H9 (cell line): ENCODE data around the gene UBLCP1. TPM values are rescaled to one million over a fixed set of nuclear protein-coding genes. Genes with fewer than 3 reads are reported as not detected.

Experiments
- DNase-seq: peaks from one replicate; pipeline ENCODE4 v3.0.0-alpha.2; 2017
- H2AFZ ChIP-seq: one replicate; pipeline ENCODE4 v1.6.1; 2013; ENCODE audit warnings: mild to moderate bottlenecking, low read length, control low read depth, moderate library complexity
- H2AK5ac ChIP-seq: 2 replicates; pipeline ENCODE4 v1.6.1; 2013; ENCODE audit warnings: low read length, control low read depth, mixed read lengths; ENCODE audit not compliant: insufficient read length
- H2BK120ac ChIP-seq: one replicate; pipeline ENCODE4 v1.6.1; 2013; ENCODE audit warnings: low read depth, mild to moderate bottlenecking, low read length, control low read depth, inconsistent platforms; ENCODE audit not compliant: poor library complexity, severe bottlenecking
- H2BK12ac ChIP-seq: 2 replicates; pipeline ENCODE4 v1.6.1; 2013; ENCODE audit warnings: low read length, control low read depth, mixed read lengths, low read depth; ENCODE audit not compliant: insufficient read length
- H2BK15ac ChIP-seq: 2 replicates; pipeline ENCODE4 v1.6.1; 2013; ENCODE audit warnings: low read depth, low read length, control low read depth
- H2BK20ac ChIP-seq: one replicate; pipeline ENCODE4 v1.6.1; 2013; ENCODE audit warnings: low read depth, mild to moderate bottlenecking, low read length, control low read depth, inconsistent platforms; ENCODE audit not compliant: poor library complexity, severe bottlenecking
- H2BK5ac ChIP-seq: 2 replicates; pipeline ENCODE4 v1.6.1; 2013; ENCODE audit warnings: low read length, control low read depth, mixed read lengths; ENCODE audit not compliant: insufficient read length
- H3K14ac ChIP-seq: 2 replicates; pipeline ENCODE4 v1.6.1; 2013; ENCODE audit warnings: low read length, control low read depth; ENCODE audit not compliant: insufficient read depth
- H3K18ac ChIP-seq: 2 replicates; pipeline ENCODE4 v1.6.1; 2013; ENCODE audit warnings: low read depth, mild to moderate bottlenecking, mixed read lengths, low read length, control low read depth; ENCODE audit not compliant: insufficient read length
- H3K23ac ChIP-seq: 2 replicates; pipeline ENCODE4 v1.6.1; 2013; ENCODE audit warnings: low read length, control low read depth, mixed read lengths, low read depth; ENCODE audit not compliant: insufficient read length
- H3K23me2 ChIP-seq: 2 replicates; pipeline ENCODE4 v1.6.1; 2013; ENCODE audit warnings: low read depth, mild to moderate bottlenecking, mixed read lengths, low read length, control low read depth; ENCODE audit not compliant: insufficient read length, poor library complexity, severe bottlenecking
- H3K27ac ChIP-seq: 2 replicates; pipeline ENCODE4 v1.5.1; 2013; ENCODE audit warnings: low read length, control low read depth, mixed read lengths, low read depth; ENCODE audit not compliant: insufficient read length
- H3K27me3 ChIP-seq: 2 replicates; pipeline ENCODE4 v1.6.1; 2013; ENCODE audit warnings: low read length, control low read depth, inconsistent platforms; ENCODE audit not compliant: insufficient read depth
- H3K4ac ChIP-seq: 2 replicates; pipeline ENCODE4 v1.6.1; 2013; ENCODE audit warnings: low read depth, mild to moderate bottlenecking, control low read depth, inconsistent platforms, low read length, moderate library complexity
- H3K4me1 ChIP-seq: 2 replicates; pipeline ENCODE4 v1.6.1; 2013; ENCODE audit warnings: low read length, control low read depth, inconsistent platforms; ENCODE audit not compliant: insufficient read depth
- H3K4me2 ChIP-seq: 2 replicates; pipeline ENCODE4 v1.6.1; 2013; ENCODE audit warnings: low read length, control low read depth, mixed read lengths; ENCODE audit not compliant: insufficient read length, insufficient read depth
- H3K56ac ChIP-seq: 2 replicates; pipeline ENCODE4 v1.6.1; 2013; ENCODE audit warnings: low read depth, mild to moderate bottlenecking, mixed read lengths, low read length, control low read depth; ENCODE audit not compliant: insufficient read length
- H3K79me1 ChIP-seq: 2 replicates; pipeline ENCODE4 v1.6.1; 2013; ENCODE audit warnings: low read depth, mild to moderate bottlenecking, moderate library complexity, low read length, control low read depth, inconsistent platforms; ENCODE audit not compliant: insufficient read depth, poor library complexity, severe bottlenecking
- H3K79me2 ChIP-seq: 2 replicates; pipeline ENCODE4 v1.6.1; 2013; ENCODE audit warnings: low read length, control low read depth, inconsistent platforms; ENCODE audit not compliant: insufficient read depth
- H3K9ac ChIP-seq: 2 replicates; pipeline ENCODE4 v1.6.1; 2013; ENCODE audit warnings: low read length, control low read depth, mixed read lengths; ENCODE audit not compliant: insufficient read length; ENCODE audit errors: extremely low read depth
- H3K9me3 ChIP-seq: one replicate; pipeline ENCODE4 v1.6.1; 2013; ENCODE audit warnings: low read depth, low read length, inconsistent platforms; ENCODE audit not compliant: control insufficient read depth
- H3T11ph ChIP-seq: one replicate; pipeline ENCODE4 v1.6.1; 2013; ENCODE audit warnings: mild to moderate bottlenecking, low read length, control low read depth, inconsistent platforms
- H4K20me1 ChIP-seq: one replicate; pipeline ENCODE4 v1.6.1; 2013; ENCODE audit not compliant: control insufficient read depth, insufficient read length, insufficient read depth
- H4K5ac ChIP-seq: 2 replicates; pipeline ENCODE4 v1.6.1; 2013; ENCODE audit warnings: low read depth, mild to moderate bottlenecking, mixed read lengths, low read length, control low read depth; ENCODE audit not compliant: insufficient read length
- H4K8ac ChIP-seq: replicated peaks from 2 replicates; pipeline ENCODE4 v1.6.1; 2013; ENCODE audit warnings: low read length, control low read depth, mixed read lengths, low read depth; ENCODE audit not compliant: insufficient read length
- H4K91ac ChIP-seq: 2 replicates; pipeline ENCODE4 v1.6.1; 2013; ENCODE audit warnings: low read depth, mild to moderate bottlenecking, moderate library complexity, mixed read lengths, low read length, control low read depth; ENCODE audit not compliant: insufficient read length
- H3K27ac Mint-ChIP-seq, 3 experiments: 2 replicates in 2 of 3; 3 replicates in 1 of 3; pipeline ENCODE4 v1.8.0; 2020 to 2021; ENCODE audit warnings: mixed read lengths in 3 of 3, mild to moderate bottlenecking in 1 of 3, moderate library complexity in 1 of 3
- H3K27me3 Mint-ChIP-seq: 2 replicates; pipeline ENCODE4 v1.8.0; 2021; ENCODE audit warnings: low read depth, mild to moderate bottlenecking, moderate library complexity, mixed read lengths
- H3K36me3 Mint-ChIP-seq, 3 experiments: 2 replicates in 2 of 3; 3 replicates in 1 of 3; pipeline ENCODE4 v1.8.0; 2020 to 2021; ENCODE audit warnings: low read depth in 3 of 3, mixed read lengths in 3 of 3; ENCODE audit not compliant: insufficient read depth in 1 of 3
- H3K4me1 Mint-ChIP-seq, 2 experiments: 2 replicates each; pipeline ENCODE4 v1.8.0; 2020; ENCODE audit warnings: mixed read lengths in 2 of 2
- H3K4me3 Mint-ChIP-seq, 2 experiments: 2 replicates in 1 of 2; 3 replicates in 1 of 2; pipeline ENCODE4 v1.8.0; 2020 to 2021; ENCODE audit warnings: mild to moderate bottlenecking in 2 of 2, mixed read lengths in 2 of 2, moderate library complexity in 1 of 2
- H3K9me3 Mint-ChIP-seq, 2 experiments: 2 replicates in 1 of 2; 3 replicates in 1 of 2; pipeline ENCODE4 v1.8.0; 2020; ENCODE audit warnings: mild to moderate bottlenecking in 2 of 2, mixed read lengths in 2 of 2, moderate library complexity in 1 of 2
- WGBS: extraction: QIAGEN DNeasy Blood & Tissue Kit; methylation state at CpG from one replicate; pipeline ENCODE4 v1.1.7; 2013; ENCODE audit warnings: missing lambda C conversion rate, low lambda C conversion rate, mixed read lengths; ENCODE audit not compliant: insufficient read length; ENCODE audit errors: extremely low coverage; 5-methylcytosine and 5-hydroxymethylcytosine counted together
- total RNA-seq: library from RNA; stranded (reverse); gene quantifications from 2 replicates; pipeline ENCODE4 v1.2.1, GENCODE V29; 2021
- TF ChIP-seq, protein P1 (sequence below): fragments of 200-600 bp; sonication (generic); conservative IDR thresholded peaks from 3 replicates; pipeline ENCODE4 v1.8.0; 2021; ENCODE audit warnings: antibody characterized with exemption, mild to moderate bottlenecking

UBLCP1 gene
- total RNA-seq, 1 experiment from 2014 or later, result 37.9 TPM

DNA sequence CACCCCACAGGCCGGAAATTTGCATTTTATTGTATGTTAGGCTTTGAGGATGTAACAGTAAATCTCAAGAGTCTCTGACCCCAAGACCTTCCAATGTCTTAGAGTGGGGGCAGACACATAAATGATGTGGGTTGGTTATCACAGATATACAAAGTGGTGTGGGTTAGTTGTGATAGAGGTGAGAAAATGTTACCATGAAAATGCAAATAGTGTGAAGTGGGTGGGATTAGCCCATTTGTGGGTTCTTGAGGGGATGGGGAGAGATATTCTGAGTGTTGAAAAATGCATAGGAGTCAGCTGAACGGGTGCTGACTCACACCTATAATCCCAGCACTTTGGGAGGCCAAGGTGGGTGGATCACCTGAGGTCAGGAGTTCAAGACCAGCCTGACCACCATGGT, 45.9 kb upstream of the UBLCP1 start:
- H3K14ac ChIP-seq, result no peak overlapping the region
- no peak overlapping the region for H3K56ac ChIP-seq
- Mint-ChIP-seq H3K27ac (no peak overlapping the region), H3K4me3 (no peak overlapping the region), H3K36me3 (no peaks in the 10 kb centered on the region; a peak in 1 of 7 replicates), H3K27me3 (peaks cover 34% of the 10 kb centered on the region), H3K9me3 (no peaks in the 10 kb centered on the region; a peak in 1 of 5 replicates), H3K4me1 (no peaks in the 10 kb centered on the region; a peak in 1 of 4 replicates)
- no peak overlapping the region for H3K9ac ChIP-seq
- TF ChIP-seq, protein P1, sequence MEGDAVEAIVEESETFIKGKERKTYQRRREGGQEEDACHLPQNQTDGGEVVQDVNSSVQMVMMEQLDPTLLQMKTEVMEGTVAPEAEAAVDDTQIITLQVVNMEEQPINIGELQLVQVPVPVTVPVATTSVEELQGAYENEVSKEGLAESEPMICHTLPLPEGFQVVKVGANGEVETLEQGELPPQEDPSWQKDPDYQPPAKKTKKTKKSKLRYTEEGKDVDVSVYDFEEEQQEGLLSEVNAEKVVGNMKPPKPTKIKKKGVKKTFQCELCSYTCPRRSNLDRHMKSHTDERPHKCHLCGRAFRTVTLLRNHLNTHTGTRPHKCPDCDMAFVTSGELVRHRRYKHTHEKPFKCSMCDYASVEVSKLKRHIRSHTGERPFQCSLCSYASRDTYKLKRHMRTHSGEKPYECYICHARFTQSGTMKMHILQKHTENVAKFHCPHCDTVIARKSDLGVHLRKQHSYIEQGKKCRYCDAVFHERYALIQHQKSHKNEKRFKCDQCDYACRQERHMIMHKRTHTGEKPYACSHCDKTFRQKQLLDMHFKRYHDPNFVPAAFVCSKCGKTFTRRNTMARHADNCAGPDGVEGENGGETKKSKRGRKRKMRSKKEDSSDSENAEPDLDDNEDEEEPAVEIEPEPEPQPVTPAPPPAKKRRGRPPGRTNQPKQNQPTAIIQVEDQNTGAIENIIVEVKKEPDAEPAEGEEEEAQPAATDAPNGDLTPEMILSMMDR, result no peak
- H3K23me2 ChIP-seq, result no peaks in the 10 kb centered on the region
- WGBS, result no CpG with 5 or more reads among the region's 2 CpGs
- H2BK120ac ChIP-seq, result no peak overlapping the region
- no peaks in the 10 kb centered on the region for H3K79me1 ChIP-seq
- H4K91ac ChIP-seq, result no peak overlapping the region
- no peak overlapping the region for H4K8ac ChIP-seq
- no peaks in the 10 kb centered on the region for H4K20me1 ChIP-seq
- no peaks in the 10 kb centered on the region for H3K79me2 ChIP-seq
- H3K18ac ChIP-seq, result no peak overlapping the region
- H3K23ac ChIP-seq, result no peak overlapping the region
- H2BK12ac ChIP-seq, result no peak overlapping the region
- no peak overlapping the region for H2AFZ ChIP-seq
- H3K27ac ChIP-seq, result no peak overlapping the region
- H2AK5ac ChIP-seq, result no peak overlapping the region
- H2BK5ac ChIP-seq, result no peak overlapping the region
- H3T11ph ChIP-seq, result no peak overlapping the region
- H2BK15ac ChIP-seq, result no peak overlapping the region
- no peak overlapping the region for H2BK20ac ChIP-seq
- H3K4ac ChIP-seq, result no peak overlapping the region
- H3K27me3 ChIP-seq, result no peaks in the 10 kb centered on the region
- no peak overlapping the region for H4K5ac ChIP-seq
- no peaks in the 10 kb centered on the region for H3K9me3 ChIP-seq
- no peaks in the 10 kb centered on the region for H3K4me1 ChIP-seq
- H3K4me2 ChIP-seq, result no peak overlapping the region
- DNase-seq, result no peak
